Caco-2 (cell line): ENCODE data around the gene SYMPK. TPM values are rescaled to one million over a fixed set of nuclear protein-coding genes. Genes with fewer than 3 reads are reported as not detected.
A peak's percentile ranks its signal among the peaks of the same experiment; 100 is the strongest.

Source experiments
- BruUV-seq: library from RNA; stranded (reverse); fragments of 400-500 nt; replicated peaks from 2 replicates; lab custom pipeline; 2021; lab: Mats Ljungman, UMichigan
- CTCF ChIA-PET: fragments of 300-600 bp; sonication (Branson Sonifier 250); formaldehyde crosslinking; loops from one replicate; lab custom pipeline; 2022; ENCODE audit warnings: antibody characterized with exemption; lab: Charles Lee
- POLR2A ChIA-PET: fragments of 300-600 bp; sonication (Branson Sonifier 250); formaldehyde crosslinking; loops from one replicate; lab custom pipeline; 2022; ENCODE audit warnings: antibody characterized with exemption; lab: Charles Lee
- DNase-seq, 2 experiments: peaks; one replicate each; pipeline versions ENCODE4 v3.0.0 to v3.0.0-alpha.2; 2020 to 2022
- H3K27me3 ChIP-seq: replicated peaks from 2 replicates; pipeline ENCODE4 v1.6.0; 2011; ENCODE audit warnings: low read length; ENCODE audit not compliant: control insufficient read depth, insufficient read depth
- H3K36me3 ChIP-seq: 2 replicates; pipeline ENCODE4 v1.5.1; 2011; ENCODE audit warnings: low read length; ENCODE audit not compliant: control insufficient read depth, insufficient read depth
- H3K4me1 ChIP-seq: fragments of 250-450 bp; sonication (Bioruptor Pico); 2 replicates; pipeline ENCODE4 v1.5.1; 2020; ENCODE audit warnings: mild to moderate bottlenecking
- H3K4me3 ChIP-seq: 2 replicates; pipeline ENCODE4 v1.5.1; 2011; ENCODE audit warnings: low read depth, mild to moderate bottlenecking, control low read depth, low read length
- H3K9me3 ChIP-seq: fragments of 250-450 bp; sonication (Bioruptor Pico); 2 replicates; pipeline ENCODE4 v1.5.1; 2020; ENCODE audit warnings: mild to moderate bottlenecking, moderate library complexity
- H3K27ac Mint-ChIP-seq: one replicate; pipeline ENCODE4 v1.8.0; 2022; ENCODE audit warnings: mixed read lengths; ENCODE audit not compliant: unreplicated experiment
- H3K27me3 Mint-ChIP-seq: one replicate; pipeline ENCODE4 v1.8.0; 2022; ENCODE audit warnings: mixed read lengths; ENCODE audit not compliant: insufficient read depth, unreplicated experiment
- H3K36me3 Mint-ChIP-seq: one replicate; pipeline ENCODE4 v1.8.0; 2022; ENCODE audit warnings: mild to moderate bottlenecking, mixed read lengths; ENCODE audit not compliant: insufficient read depth, unreplicated experiment
- H3K4me1 Mint-ChIP-seq: one replicate; pipeline ENCODE4 v1.8.0; 2022; ENCODE audit warnings: low read depth, mixed read lengths; ENCODE audit not compliant: unreplicated experiment
- H3K4me3 Mint-ChIP-seq: one replicate; pipeline ENCODE4 v1.8.0; 2022; ENCODE audit warnings: mild to moderate bottlenecking, moderate library complexity, mixed read lengths; ENCODE audit not compliant: unreplicated experiment
- H3K9me3 Mint-ChIP-seq: one replicate; pipeline ENCODE4 v1.8.0; 2022; ENCODE audit warnings: mixed read lengths; ENCODE audit not compliant: unreplicated experiment
- intact Hi-C: fragments of 100-400 bp; cut with micrococcal nuclease; formaldehyde crosslinking; loops from one replicate; pipeline ENCODE4 v1.10.0; 2022; ENCODE audit not compliant: unreplicated experiment
- total RNA-seq: library from RNA; stranded (reverse); gene quantifications from 2 replicates; pipeline ENCODE4 v1.2.3, GENCODE V29; 2022
- TF ChIP-seq, protein P1 (sequence below), 2 experiments: fragments of 200-600 bp in 1 of 2; IDR thresholded peaks; 1 replicate in 1 of 2; 2 replicates in 1 of 2; pipeline versions ENCODE4 v1.5.1 to v1.8.0; 2011 to 2022; ENCODE audit warnings: antibody characterized with exemption in 1 of 2, control low read depth in 1 of 2, inconsistent platforms in 1 of 2, low read depth in 1 of 2, low read length in 1 of 2, mild to moderate bottlenecking in 1 of 2, moderate library complexity in 1 of 2; ENCODE audit not compliant: insufficient read depth in 1 of 2, severe bottlenecking in 1 of 2, unreplicated experiment in 1 of 2

SYMPK gene
- total RNA-seq, 1 experiment from 2014 or later, result 81.8 TPM

DNA sequence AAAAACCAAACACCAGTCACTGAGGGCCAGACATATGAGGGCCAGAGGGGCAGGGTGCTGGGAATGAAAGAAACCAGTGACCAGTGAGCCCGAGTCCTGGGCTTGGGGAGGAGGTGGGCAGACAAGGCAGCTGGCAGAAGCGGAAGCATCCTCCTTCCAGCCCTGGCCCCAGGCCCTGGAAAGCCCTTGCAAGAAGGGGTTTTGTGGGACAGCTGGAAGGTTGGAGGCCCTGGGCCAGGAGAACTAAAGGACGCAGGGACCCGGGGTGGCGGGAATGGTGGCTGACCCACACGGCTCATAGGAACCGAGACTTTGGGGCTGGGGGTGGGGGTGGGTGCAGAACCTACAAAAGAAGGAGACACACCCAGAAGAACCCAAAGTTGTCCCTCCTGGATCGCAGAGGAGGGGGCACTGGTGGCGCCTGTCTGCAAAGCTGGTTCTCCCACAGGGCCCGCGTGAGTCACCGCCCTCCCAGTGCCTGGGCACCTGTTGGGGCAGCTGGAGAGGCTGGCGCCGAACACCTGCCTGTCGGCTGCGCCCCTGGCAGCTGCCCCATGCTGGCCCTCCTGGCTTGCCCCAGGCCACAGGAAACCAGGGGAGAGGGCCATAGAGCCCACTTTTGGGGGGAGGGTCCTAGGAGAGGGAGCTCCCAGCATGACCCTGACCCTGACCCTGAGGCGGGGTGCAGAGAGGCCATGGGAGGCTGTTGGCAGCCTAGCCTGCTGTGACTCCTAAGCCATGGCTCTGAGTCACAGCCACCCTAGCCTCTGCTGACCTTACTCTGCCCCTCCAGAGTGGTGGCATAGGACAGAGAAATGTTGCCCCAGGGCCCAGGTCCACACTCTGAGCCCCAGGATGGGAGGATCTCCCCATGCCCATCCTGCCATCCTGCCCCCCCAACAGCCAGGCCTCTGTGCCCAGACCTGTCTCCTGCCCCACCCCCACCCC is 81.5 kb downstream of the SYMPK start:
- Mint-ChIP-seq H3K27me3 (no peaks in the 10 kb centered on the region), H3K4me1 (peaks cover 18% of the 10 kb centered on the region), H3K27ac (no peak overlapping the region), H3K9me3 (no peaks in the 10 kb centered on the region), H3K36me3 (peaks cover 67% of the 10 kb centered on the region), H3K4me3 (no peak overlapping the region)
- TF ChIP-seq, protein P1, sequence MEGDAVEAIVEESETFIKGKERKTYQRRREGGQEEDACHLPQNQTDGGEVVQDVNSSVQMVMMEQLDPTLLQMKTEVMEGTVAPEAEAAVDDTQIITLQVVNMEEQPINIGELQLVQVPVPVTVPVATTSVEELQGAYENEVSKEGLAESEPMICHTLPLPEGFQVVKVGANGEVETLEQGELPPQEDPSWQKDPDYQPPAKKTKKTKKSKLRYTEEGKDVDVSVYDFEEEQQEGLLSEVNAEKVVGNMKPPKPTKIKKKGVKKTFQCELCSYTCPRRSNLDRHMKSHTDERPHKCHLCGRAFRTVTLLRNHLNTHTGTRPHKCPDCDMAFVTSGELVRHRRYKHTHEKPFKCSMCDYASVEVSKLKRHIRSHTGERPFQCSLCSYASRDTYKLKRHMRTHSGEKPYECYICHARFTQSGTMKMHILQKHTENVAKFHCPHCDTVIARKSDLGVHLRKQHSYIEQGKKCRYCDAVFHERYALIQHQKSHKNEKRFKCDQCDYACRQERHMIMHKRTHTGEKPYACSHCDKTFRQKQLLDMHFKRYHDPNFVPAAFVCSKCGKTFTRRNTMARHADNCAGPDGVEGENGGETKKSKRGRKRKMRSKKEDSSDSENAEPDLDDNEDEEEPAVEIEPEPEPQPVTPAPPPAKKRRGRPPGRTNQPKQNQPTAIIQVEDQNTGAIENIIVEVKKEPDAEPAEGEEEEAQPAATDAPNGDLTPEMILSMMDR (IDR thresholded peaks at IDR 0.05; ENCODE audit: insufficient read depth in 1 of 2, low read depth in 1 of 2, low read length in 1 of 2, severe bottlenecking in 1 of 2, unreplicated experiment in 1 of 2), result no peak
- no peaks in the 10 kb centered on the region for H3K36me3 ChIP-seq
- peaks cover 15% of the 10 kb centered on the region for H3K4me1 ChIP-seq
- ChIA-PET CTCF (interaction anchor here (1.7 to 2.7 kb wide), 2 partner anchors 11 to 18 kb away, joined by 10 read pairs; no protein-coding TSS in a partner anchor), POLR2A (interaction anchor here (0.5 to 1.2 kb wide), 2 partner anchors 19 to 214 kb away, joined by 4 to 14 read pairs; partner anchors contain the start of gene CCDC61)
- H3K9me3 ChIP-seq, result no peaks in the 10 kb centered on the region
- peak overlapping the region; percentile 21 for H3K4me3 ChIP-seq
- intact Hi-C loops, result no loop called here
- H3K27me3 ChIP-seq, result no peaks in the 10 kb centered on the region
- no peak for DNase-seq
- no TSS peak for BruUV-seq

GRCh38 chr19:45780448-45781213 is 82.3 kb downstream of the SYMPK start:
- H3K4me3 ChIP-seq, result no peak overlapping the region
- intact Hi-C loops, result no loop called here
- DNase-seq, result no peak
- no peak overlapping the region for H3K4me3 Mint-ChIP-seq
- peaks cover 18% of the 10 kb centered on the region for H3K4me1 Mint-ChIP-seq
- H3K9me3 ChIP-seq, result no peaks in the 10 kb centered on the region
- peaks cover 62% of the 10 kb centered on the region for H3K36me3 Mint-ChIP-seq
- H3K27ac Mint-ChIP-seq, result peak overlapping the region; percentile 9
- TF ChIP-seq, protein P1 (IDR thresholded peaks at IDR 0.05; ENCODE audit: insufficient read depth in 1 of 2, low read depth in 1 of 2, low read length in 1 of 2, severe bottlenecking in 1 of 2, unreplicated experiment in 1 of 2), result no peak
- CTCF ChIA-PET, result interaction anchor here (1.9 to 2.7 kb wide), 2 partner anchors 11 to 18 kb away, joined by 10 to 82 read pairs; partner anchors contain the start of gene SIX5
- no TSS peak for BruUV-seq
- H3K36me3 ChIP-seq, result no peaks in the 10 kb centered on the region
- no peaks in the 10 kb centered on the region for H3K27me3 ChIP-seq
- no peaks in the 10 kb centered on the region for H3K27me3 Mint-ChIP-seq
- peaks cover 15% of the 10 kb centered on the region for H3K4me1 ChIP-seq
- no peaks in the 10 kb centered on the region for H3K9me3 Mint-ChIP-seq
- POLR2A ChIA-PET, result interaction anchor here (0.6 kb wide), 2 partner anchors 11 to 95 kb away, joined by 4 to 6 read pairs; no protein-coding TSS in a partner anchor

DNA sequence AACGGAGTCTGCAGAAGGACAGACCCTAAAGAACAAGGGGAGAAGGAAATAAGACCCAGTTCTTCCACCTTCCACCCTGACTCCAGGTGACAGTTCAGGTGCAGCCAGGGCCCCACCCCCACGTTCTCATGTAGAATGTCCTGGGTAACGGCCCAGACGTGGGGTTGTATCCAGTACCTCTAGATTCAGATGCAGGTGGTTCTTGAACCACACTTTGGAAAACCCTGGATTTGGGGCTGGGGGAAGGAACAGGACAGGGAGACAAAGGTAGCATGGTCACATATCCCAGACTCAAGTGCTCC is 82.8 kb downstream of the SYMPK start:
- no TSS peak for BruUV-seq
- Mint-ChIP-seq H3K9me3 (no peaks in the 10 kb centered on the region), H3K36me3 (peaks cover 62% of the 10 kb centered on the region), H3K27me3 (no peaks in the 10 kb centered on the region), H3K4me1 (peaks cover 18% of the 10 kb centered on the region), H3K27ac (peak overlapping the region; percentile 9), H3K4me3 (peak overlapping the region; percentile 73)
- Histone ChIP-seq H3K4me1 (peaks cover 15% of the 10 kb centered on the region), H3K4me3 (no peak overlapping the region), H3K9me3 (no peaks in the 10 kb centered on the region), H3K36me3 (no peaks in the 10 kb centered on the region), H3K27me3 (no peaks in the 10 kb centered on the region)
- DNase-seq, result no peak
- TF ChIP-seq, protein P1 (IDR thresholded peaks at IDR 0.05; ENCODE audit: insufficient read depth in 1 of 2, low read depth in 1 of 2, low read length in 1 of 2, severe bottlenecking in 1 of 2, unreplicated experiment in 1 of 2), result no peak
- intact Hi-C loops, result no loop called here
- ChIA-PET POLR2A (interaction anchor here (0.6 kb wide), 1 partner anchor 11 kb away, joined by 6 read pairs; no protein-coding TSS in a partner anchor), CTCF (interaction anchor here (1.7 to 1.9 kb wide), 2 partner anchors 10 to 12 kb away, joined by 11 to 82 read pairs; partner anchors contain the start of genes DMWD and SIX5)
